ENCODE data around the gene SIRT5.
A peak's percentile ranks its signal among the peaks of the same experiment; 100 is the strongest.

SIRT5 gene

GRCh38 chr6:13590574-13591153 is 16.3 kb downstream of the SIRT5 start:
- no peak for DNase-seq

GRCh38 chr6:13591205-13591921 is 17.0 kb downstream of the SIRT5 start:
- no peak for DNase-seq

- DNase-seq = no peak
Measured at GRCh38 chr6:13593103-13593502, 18.7 kb downstream of the SIRT5 start.

DNA sequence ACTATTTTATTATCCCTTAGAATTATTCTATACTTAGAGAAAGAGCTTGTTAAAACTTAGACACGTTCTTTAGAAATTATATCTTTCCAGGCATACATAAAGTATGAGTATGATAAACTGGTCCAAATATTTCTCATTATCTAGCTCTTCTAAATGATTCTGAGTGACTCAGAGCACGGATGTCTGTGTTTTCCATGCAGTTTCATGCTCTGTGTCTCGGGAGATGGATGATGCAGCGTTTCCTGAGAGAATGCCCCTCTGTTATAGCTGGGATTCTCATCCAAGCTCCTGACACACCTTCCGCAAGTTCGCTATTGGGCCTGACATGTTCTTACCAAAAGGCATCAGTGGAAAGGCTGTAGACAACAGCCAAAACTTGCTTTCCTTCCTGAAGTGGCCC is 19.3 kb downstream of the SIRT5 start:
- DNase-seq = no peak

- no peak for DNase-seq
Measured at GRCh38 chr6:13597073-13597472, 22.7 kb downstream of the SIRT5 start.

- no peak for DNase-seq
Measured at GRCh38 chr6:13600036-13600435, 25.6 kb downstream of the SIRT5 start.

DNA sequence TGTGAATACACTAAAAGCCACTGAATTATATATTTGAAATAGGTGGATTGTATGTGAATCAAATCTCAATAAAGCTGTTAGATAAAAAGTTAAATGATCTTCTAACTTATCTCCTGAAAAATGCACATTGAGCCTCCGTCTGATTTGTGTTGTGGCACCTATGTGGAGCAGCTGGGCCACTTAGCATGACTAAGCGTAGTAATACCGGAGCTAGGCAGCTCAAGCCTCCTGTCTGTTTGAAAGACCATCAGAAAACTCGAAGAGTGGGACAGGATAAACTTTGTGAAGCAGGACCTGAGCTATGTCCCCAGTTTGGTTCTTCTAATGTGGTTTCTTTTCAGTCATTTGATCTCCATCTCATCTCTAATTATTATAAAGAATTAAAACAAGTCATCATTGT is 29.7 kb downstream of the SIRT5 start:
- no peak for DNase-seq

DNA sequence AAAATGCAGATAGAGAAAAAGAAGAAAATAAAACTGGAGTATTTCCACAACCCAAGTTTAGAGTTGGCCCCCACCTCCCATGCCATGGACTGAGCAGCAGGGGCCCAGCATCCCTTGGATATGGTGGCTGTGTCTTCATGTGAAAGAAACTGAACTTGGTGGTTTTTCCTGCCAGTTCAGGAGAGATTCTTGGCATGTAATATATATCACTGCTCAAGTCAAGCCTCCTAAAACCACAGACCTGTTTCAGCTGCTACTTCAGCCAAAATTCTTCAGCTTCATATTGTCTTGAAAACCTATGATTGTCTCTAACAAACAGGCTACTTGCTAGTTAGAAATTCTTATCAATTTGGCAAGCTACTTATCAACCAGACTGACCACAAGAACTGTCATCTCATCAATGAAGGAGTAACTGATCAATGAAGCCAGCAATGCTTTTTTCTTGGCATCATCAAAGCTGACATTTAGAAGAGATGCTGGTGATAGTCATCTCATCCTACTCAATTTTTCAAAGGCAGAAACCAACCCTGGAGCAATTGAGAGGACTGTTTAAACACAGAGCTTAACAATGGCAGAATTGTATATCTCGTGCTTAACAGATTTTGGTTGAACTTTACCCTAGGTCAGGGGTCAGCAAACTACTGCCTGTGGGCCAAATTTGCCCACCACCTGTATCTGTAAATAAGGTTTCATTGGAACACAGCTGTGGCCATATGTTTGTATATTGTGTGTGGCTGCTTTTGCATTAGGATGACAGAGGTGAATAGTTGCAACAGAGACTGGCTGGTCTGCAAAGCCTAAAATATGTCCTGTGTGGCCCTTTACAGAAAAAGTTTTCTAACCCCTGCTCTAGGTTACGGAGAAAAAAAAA is 30.4 kb downstream of the SIRT5 start:
- DNase-seq = no peak

DNA sequence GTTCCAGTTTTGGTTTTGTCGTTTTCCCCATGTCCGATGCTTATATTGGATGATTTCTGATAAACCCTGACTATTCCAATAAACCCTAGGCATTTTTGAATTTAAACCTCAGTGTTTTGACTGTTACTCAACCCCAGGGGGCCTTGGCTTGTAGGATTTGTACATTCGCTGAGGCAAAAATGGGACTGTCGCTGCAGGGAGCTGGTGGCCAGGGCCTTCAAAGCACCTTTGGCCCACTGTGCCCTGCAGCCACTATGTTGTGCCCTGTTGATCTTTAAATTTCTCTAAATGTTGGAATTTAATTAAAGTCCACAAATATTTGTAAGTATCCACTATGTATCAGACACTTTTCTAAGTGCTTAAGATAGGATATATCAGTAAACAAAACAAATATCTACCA is 31.2 kb downstream of the SIRT5 start:
- no peak for DNase-seq

DNA sequence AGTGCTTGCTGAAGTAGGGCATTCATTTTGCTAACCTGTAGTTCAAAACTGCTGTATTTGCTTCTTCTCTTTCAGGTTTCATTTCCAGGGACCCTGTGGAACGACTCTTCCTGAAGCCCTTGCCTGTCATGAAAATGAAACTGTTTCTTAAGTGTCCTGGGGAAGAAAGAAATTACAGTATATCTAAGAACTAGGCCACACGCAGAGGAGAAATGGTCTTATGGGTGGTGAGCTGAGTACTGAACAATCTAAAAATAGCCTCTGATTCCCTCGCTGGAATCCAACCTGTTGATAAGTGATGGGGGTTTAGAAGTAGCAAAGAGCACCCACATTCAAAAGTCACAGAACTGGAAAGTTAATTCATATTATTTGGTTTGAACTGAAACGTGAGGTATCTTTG is 37.3 kb downstream of the SIRT5 start:
- DNase-seq = no peak

- no peak for DNase-seq
Measured at GRCh38 chr6:13613029-13613594, 38.7 kb downstream of the SIRT5 start.

DNA sequence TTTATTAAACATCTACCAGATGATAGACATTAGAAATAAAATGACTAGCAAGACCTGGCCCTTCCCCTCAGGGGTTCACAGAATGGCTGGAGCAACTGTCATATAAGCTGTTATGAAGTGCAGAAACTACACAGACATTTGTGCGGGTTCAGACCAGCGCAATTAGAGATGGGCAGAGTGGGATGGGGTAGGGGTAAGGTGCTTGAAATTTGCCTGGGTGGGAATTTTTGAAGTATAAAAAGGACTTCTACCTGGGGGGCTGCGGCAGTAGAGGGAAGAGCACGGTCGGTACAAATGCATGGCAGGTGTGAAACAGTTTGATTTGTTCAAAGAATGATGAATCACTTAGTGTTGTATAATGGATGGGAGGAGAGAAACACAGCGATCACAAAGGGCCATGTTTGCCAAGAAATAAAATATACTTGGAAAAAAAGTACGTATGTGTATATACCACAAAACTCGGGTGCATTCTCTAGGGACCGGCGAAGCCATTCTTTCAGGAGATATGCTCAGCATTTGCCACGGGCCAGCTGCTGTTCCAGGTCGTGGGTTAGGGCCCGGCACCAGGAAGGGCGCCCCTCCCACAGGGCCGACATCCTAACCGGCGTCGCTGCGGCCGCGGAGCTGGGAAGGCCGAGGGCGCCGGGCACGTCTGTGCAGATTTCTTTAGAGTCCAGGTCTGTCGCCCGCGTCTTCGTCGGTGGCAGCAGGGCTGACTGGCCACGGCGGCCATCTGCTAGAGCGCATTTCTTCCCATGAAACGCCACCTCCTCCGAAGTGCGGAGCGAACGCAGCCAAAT is 39.9 kb downstream of the SIRT5 start:
- peak; percentile 33 for DNase-seq

- DNase-seq = peak; percentile 93
Measured at GRCh38 chr6:13614926-13615791, 40.8 kb downstream of the SIRT5 start, which contains the start of gene NOL7. NOL7 (plus strand) TSS chr6:13615335; CDS start chr6:13615359, 24 bp downstream.

GRCh38 chr6:13615792-13616120 is 41.4 kb downstream of the SIRT5 start:
- peak; percentile 5 for DNase-seq

DNA sequence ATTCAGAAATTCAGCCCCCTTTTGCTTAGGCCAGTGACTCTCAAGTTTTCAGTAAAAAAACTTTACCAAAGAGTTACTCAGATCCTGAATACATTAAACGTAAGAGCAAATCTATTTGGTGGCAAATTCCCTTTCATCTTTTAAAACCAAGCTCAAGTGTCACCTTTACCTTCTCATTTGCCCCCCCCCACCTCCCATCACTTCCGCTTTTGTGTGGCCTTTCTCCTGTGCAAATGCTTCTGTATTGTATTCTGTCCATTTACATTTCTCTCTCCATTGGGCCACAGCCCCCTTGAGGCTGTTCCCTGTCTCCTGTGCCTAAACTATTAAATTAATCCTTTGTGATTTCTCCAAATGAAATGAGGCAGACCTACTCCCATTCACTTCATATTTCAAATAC is 42.7 kb downstream of the SIRT5 start:
- no peak for DNase-seq

DNA sequence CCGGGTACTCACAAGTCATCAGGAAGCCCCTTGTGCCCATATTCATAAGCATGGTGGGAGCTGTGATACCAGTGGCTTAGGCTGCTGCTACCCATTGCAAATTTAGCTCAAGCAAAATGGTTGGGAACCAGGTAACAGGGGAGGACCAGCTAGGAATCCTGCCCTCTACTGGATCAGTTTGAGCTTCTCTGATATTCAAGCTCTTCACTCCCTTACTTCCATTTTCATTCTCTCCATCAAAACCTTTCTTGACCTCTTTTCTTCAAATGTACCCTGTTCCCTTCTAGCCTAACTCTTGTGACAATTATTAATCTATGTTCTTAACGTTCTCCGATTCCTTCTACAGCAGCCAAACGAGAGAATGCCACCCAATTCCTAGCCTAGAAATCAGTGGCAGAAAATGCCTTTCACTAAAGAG is 50.5 kb downstream of the SIRT5 start:
- peak; percentile 8 for DNase-seq

DNA sequence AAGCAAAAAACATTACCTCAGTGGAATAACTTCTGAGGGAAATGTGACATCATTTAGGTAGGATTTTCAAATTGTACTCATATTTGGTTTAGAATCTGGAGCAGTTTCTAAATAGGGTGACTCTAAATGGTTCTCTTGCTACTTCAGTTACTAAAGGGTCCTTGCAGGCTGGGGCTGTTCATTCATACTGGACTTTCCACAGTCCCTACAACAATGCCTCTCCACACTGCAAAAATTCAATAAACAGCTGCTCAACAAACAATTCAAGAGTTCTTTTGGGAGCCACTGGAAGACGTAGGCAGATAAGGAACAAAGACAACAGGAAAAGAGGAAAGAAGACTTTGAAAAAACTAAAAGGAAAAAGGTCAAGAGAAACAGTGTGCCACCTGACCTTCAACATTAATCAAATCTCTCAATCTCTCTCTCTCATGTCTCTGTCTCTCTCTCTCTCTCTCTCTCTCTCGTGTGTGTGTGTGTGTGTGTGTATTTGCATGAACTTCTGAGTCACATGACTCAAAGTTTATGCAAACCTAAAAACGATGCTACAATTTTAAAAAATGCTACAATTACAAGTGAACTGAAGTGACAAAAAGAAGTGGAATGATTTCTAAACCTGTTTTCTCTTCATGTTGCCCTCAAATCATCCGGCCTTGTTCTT is 55.2 kb downstream of the SIRT5 start:
- no peak for DNase-seq

DNA sequence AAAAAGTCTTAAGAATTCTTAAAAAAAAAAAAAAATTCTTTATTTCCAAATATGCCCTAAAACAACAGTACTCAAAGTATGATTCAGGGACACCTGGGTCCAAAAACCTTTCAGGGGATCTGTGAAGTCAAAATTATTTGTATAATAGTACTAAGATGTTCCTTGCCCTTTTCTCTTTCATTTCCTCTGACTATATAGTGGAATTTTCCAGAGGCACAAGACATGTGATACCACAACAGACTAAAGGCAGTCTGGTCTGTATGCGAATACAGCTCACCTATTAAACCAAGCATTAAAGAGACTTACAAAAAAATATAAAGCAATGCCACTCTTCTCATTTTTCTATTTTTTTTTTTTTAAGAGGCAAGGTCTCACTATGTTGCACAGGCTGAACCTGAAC is 56.1 kb downstream of the SIRT5 start:
- DNase-seq = no peak

DNA sequence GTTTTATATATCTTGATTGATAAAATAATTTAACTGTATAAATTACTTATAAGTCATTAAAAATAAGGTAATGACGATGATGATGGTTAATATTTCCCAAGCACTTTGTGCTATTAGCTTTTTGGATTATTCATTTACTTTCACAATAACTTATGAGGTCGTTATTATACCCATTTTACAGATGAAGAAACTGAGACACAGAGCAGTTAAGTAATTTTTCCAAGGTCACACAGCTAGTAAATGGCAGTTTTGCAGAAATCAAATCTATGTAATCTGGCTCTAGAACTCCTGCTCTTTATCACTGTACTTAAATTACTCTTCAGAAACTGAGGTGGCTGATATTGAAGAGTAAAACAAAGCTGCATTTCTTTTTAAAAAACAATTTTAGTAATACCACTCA is 58.9 kb downstream of the SIRT5 start:
- DNase-seq = no peak

- no peak for DNase-seq
Measured at GRCh38 chr6:13635948-13636658, 61.7 kb downstream of the SIRT5 start.

GRCh38 chr6:13638014-13638413 is 63.6 kb downstream of the SIRT5 start:
- DNase-seq = no peak

All from NCI-H510A (cell line).